ENCODE data around the gene ZFYVE9. TPM values are rescaled to one million over a fixed set of nuclear protein-coding genes. Genes with fewer than 3 reads are reported as not detected.

ZFYVE9 gene
- total and polyA plus RNA-seq, 9 of the 15 experiments (the other 6 are each of a cell fraction or from before 2014, with no cell fraction given), result 0.52 to 14.4 (median 8.9) TPM

DNA sequence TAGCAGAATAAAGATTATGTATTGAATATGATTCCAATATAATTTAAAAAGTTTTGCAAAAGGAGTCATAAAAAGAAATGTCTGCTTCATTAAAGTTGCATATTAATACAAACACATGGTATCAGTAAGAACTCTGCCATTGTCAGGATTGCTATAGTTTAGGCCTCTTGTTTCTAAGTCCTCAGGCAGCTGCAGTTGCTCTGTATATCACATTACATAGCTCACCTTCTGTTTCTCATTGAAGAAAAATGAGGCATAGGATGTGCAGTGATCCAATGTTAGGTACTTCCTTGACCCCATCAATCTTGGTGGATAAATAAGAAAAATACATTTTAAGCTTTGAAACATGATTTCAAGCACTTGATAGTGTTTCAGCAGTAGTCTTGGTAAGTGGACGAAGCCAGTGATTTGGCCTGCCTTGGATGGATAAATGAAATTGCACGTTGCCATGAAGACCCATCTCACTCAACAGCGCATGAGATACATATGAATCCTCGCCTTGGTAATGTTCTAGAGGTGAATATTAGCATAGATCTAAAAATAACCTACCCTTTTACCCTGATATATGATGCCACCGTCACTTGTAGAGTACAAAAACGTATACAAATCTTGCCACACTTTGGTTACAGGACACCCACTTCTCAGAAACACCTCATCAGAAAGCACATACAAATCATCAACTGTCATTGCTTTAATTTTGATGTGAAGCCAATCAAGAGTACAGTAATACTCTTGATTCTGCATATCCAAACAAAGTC lies 25.3 kb downstream of the ZFYVE9 start:
- CTCF ChIA-PET (ENCODE audit: low intra/inter-chr PET ratio), result no interaction called here
- Histone ChIP-seq H3K27ac (ENCODE audit: extremely low read depth, low read depth, low read length) (no peak overlapping the region), H2AFZ (ENCODE audit: low read depth, low read length) (no peak overlapping the region), H3K36me3 (ENCODE audit: control insufficient read depth, insufficient read depth, low read length) (no peaks in the 10 kb centered on the region), H3K9me3 (replicated peaks; ENCODE audit: control insufficient read depth, insufficient read depth, low read depth, low read length) (no peaks in the 10 kb centered on the region), H3K9me1 (ENCODE audit: control insufficient read depth, insufficient read depth, low read length) (no peaks in the 10 kb centered on the region), H3K4me2 (ENCODE audit: insufficient read depth, low read length) (no peak overlapping the region), H3K4me1 (replicated peaks in 1 of 2; ENCODE audit: control insufficient read depth in 2 of 2, insufficient read depth in 2 of 2, low read length in 2 of 2) (no peaks in the 10 kb centered on the region), H4K20me1 (replicated peaks; ENCODE audit: control insufficient read depth, insufficient read depth, low read length) (no peaks in the 10 kb centered on the region), H3K9ac (ENCODE audit: insufficient read depth in 1 of 2, low read depth in 2 of 2, low read length in 2 of 2) (no peak overlapping the region), H3K4me3 (no peak overlapping the region), H3K79me2 (ENCODE audit: control insufficient read depth, insufficient read depth, low read length) (no peaks in the 10 kb centered on the region), H3K27me3 (ENCODE audit: control insufficient read depth in 2 of 2, insufficient read depth in 2 of 2, low read length in 2 of 2) (no peaks in the 10 kb centered on the region)
- POLR2A ChIA-PET, result interaction anchor here (0.5 to 3.4 kb wide), 4 partner anchors 12 to 1938 kb away, joined by 3 to 10 read pairs (median 4); no protein-coding TSS in a partner anchor
- intact Hi-C loops (cut with micrococcal nuclease), result no loop called here
- TF ChIP-seq ZNF311 (CRISPR knock-in tag; IDR thresholded peaks at IDR 0.05), result no peak
- TF ChIP-seq, protein P1, sequence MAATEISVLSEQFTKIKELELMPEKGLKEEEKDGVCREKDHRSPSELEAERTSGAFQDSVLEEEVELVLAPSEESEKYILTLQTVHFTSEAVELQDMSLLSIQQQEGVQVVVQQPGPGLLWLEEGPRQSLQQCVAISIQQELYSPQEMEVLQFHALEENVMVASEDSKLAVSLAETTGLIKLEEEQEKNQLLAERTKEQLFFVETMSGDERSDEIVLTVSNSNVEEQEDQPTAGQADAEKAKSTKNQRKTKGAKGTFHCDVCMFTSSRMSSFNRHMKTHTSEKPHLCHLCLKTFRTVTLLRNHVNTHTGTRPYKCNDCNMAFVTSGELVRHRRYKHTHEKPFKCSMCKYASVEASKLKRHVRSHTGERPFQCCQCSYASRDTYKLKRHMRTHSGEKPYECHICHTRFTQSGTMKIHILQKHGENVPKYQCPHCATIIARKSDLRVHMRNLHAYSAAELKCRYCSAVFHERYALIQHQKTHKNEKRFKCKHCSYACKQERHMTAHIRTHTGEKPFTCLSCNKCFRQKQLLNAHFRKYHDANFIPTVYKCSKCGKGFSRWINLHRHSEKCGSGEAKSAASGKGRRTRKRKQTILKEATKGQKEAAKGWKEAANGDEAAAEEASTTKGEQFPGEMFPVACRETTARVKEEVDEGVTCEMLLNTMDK (IDR thresholded peaks at IDR 0.05; ENCODE audit: borderline replicate concordance, insufficient read depth, low read depth, low read length, poor library complexity, severe bottlenecking), result no peak
- TF ChIP-seq SMAD1 (IDR thresholded peaks at IDR 0.05; ENCODE audit: low read depth, low read length, partially characterized antibody), result no peak
- no peak for TF ChIP-seq ZKSCAN3 (CRISPR knock-in tag; IDR thresholded peaks at IDR 0.05)
- no peak for TF ChIP-seq ZNF277 (CRISPR knock-in tag; IDR thresholded peaks at IDR 0.05; ENCODE audit: borderline replicate concordance)
- no peak for TF ChIP-seq NFRKB (IDR thresholded peaks at IDR 0.05; ENCODE audit: low read depth)
- no peak for TF ChIP-seq RUNX1 (IDR thresholded peaks at IDR 0.05; ENCODE audit: low read depth)
- TF ChIP-seq EWSR1 (IDR thresholded peaks at IDR 0.05; ENCODE audit: borderline replicate concordance, low read depth, partially characterized antibody), result no peak
- no peak for TF ChIP-seq XRCC5 (IDR thresholded peaks at IDR 0.05; ENCODE audit: low read depth, low read length)
- no peak for TF ChIP-seq WHSC1 (IDR thresholded peaks at IDR 0.05; ENCODE audit: low read length)
- TF ChIP-seq MTA2 (IDR thresholded peaks at IDR 0.05; ENCODE audit: low read depth), result no peak
- TF ChIP-seq PHB2 (IDR thresholded peaks at IDR 0.05; ENCODE audit: low read depth), result no peak
- no peak for TF ChIP-seq HDAC3 (IDR thresholded peaks at IDR 0.05; ENCODE audit: borderline replicate concordance, partially characterized antibody)
- TF ChIP-seq SNAPC5 (CRISPR knock-in tag; IDR thresholded peaks at IDR 0.05), result no peak
- TF ChIP-seq GATAD2A (IDR thresholded peaks at IDR 0.05), result no peak
- TF ChIP-seq ZNF589 (CRISPR knock-in tag; IDR thresholded peaks at IDR 0.05; ENCODE audit: low read depth), result no peak
- no peak for TF ChIP-seq TRIM24 (IDR thresholded peaks at IDR 0.05)
- FAIRE-seq (no peak), ATAC-seq (no peak; the same call in 2 of the 3 replicates), DNase-seq (ENCODE audit: extremely low read depth in 1 of 4, low spot score in 3 of 4) (no peak)
- BruUV-seq (replicated peaks), result no TSS peak
- in situ Hi-C loops (cut with MboI), result no loop called here
- 57% methylated on average over 6 of the region's 6 CpGs for WGBS (ENCODE audit: insufficient coverage, low coverage, missing lambda C conversion rate)

All from K562 (cell line).